Measurements from ENCODE around the gene PLAC1. TPM values are rescaled to one million over a fixed set of nuclear protein-coding genes. Genes with fewer than 3 reads are reported as not detected.

Gene PLAC1
- total RNA-seq, 1 donor = not detected

- H3K27me3 ChIP-seq (ENCODE audit: insufficient read depth, low read length) = no peaks in the 10 kb centered on the region
- H3K4me3 ChIP-seq (ENCODE audit: low read length) = no peak overlapping the region
- no peaks in the 10 kb centered on the region for H3K9me3 ChIP-seq (ENCODE audit: low read depth, low read length)
These were observed 7.6 kb downstream of the PLAC1 start for GRCh38 chrX:134650701-134651100.

GRCh38 chrX:134649770-134650169, 8.5 kb downstream of the PLAC1 start:
- H3K9me3 ChIP-seq (ENCODE audit: low read depth, low read length) = no peaks in the 10 kb centered on the region
- no peak overlapping the region for H3K4me3 ChIP-seq (ENCODE audit: low read length)
- H3K4me1 ChIP-seq (ENCODE audit: insufficient read depth, low read length) = no peaks in the 10 kb centered on the region
- H3K27me3 ChIP-seq (ENCODE audit: insufficient read depth, low read length) = no peaks in the 10 kb centered on the region

More at GRCh38 chrX:134650701-134651100, 7.6 kb downstream of the PLAC1 start:
- no peaks in the 10 kb centered on the region for H3K4me1 ChIP-seq (ENCODE audit: insufficient read depth, low read length)

GRCh38 chrX:134647477-134647877, 10.8 kb downstream of the PLAC1 start:
- Histone ChIP-seq H3K4me3 (ENCODE audit: low read length) (no peak overlapping the region), H3K9me3 (ENCODE audit: low read depth, low read length) (no peaks in the 10 kb centered on the region), H3K27me3 (ENCODE audit: insufficient read depth, low read length) (no peaks in the 10 kb centered on the region), H3K4me1 (ENCODE audit: insufficient read depth, low read length) (no peaks in the 10 kb centered on the region)

- Histone ChIP-seq H3K9me3 (ENCODE audit: low read depth, low read length) (no peaks in the 10 kb centered on the region), H3K27me3 (ENCODE audit: insufficient read depth, low read length) (no peaks in the 10 kb centered on the region), H3K4me1 (ENCODE audit: insufficient read depth, low read length) (no peaks in the 10 kb centered on the region), H3K4me3 (ENCODE audit: low read length) (no peak overlapping the region)
These were observed 11.6 kb downstream of the PLAC1 start for GRCh38 chrX:134646691-134647090.

GRCh38 chrX:134645936-134646543, 12.2 kb downstream of the PLAC1 start:
- no peak overlapping the region for H3K4me3 ChIP-seq (ENCODE audit: low read length)
- H3K27me3 ChIP-seq (ENCODE audit: insufficient read depth, low read length) = no peaks in the 10 kb centered on the region
- no peaks in the 10 kb centered on the region for H3K9me3 ChIP-seq (ENCODE audit: low read depth, low read length)
- H3K4me1 ChIP-seq (ENCODE audit: insufficient read depth, low read length) = no peaks in the 10 kb centered on the region

- no peaks in the 10 kb centered on the region for H3K9me3 ChIP-seq (ENCODE audit: low read depth, low read length)
- no peak overlapping the region for H3K4me3 ChIP-seq (ENCODE audit: low read length)
- H3K27me3 ChIP-seq (ENCODE audit: insufficient read depth, low read length) = no peaks in the 10 kb centered on the region
- no peaks in the 10 kb centered on the region for H3K4me1 ChIP-seq (ENCODE audit: insufficient read depth, low read length)
These were observed 15.9 kb downstream of the PLAC1 start for GRCh38 chrX:134642386-134642785.

GRCh38 chrX:134641346-134641745, 16.9 kb downstream of the PLAC1 start:
- H3K27me3 ChIP-seq (ENCODE audit: insufficient read depth, low read length) = no peaks in the 10 kb centered on the region
- no peak overlapping the region for H3K4me3 ChIP-seq (ENCODE audit: low read length)
- H3K9me3 ChIP-seq (ENCODE audit: low read depth, low read length) = no peaks in the 10 kb centered on the region
- H3K4me1 ChIP-seq (ENCODE audit: insufficient read depth, low read length) = no peaks in the 10 kb centered on the region

- H3K9me3 ChIP-seq (ENCODE audit: low read depth, low read length) = no peaks in the 10 kb centered on the region
- no peaks in the 10 kb centered on the region for H3K27me3 ChIP-seq (ENCODE audit: insufficient read depth, low read length)
- no peaks in the 10 kb centered on the region for H3K4me1 ChIP-seq (ENCODE audit: insufficient read depth, low read length)
- H3K4me3 ChIP-seq (ENCODE audit: low read length) = no peak overlapping the region
These were observed 17.4 kb downstream of the PLAC1 start for GRCh38 chrX:134640914-134641313.

GRCh38 chrX:134636851-134637250, 21.4 kb downstream of the PLAC1 start:
- no peaks in the 10 kb centered on the region for H3K9me3 ChIP-seq (ENCODE audit: low read depth, low read length)
- H3K4me1 ChIP-seq (ENCODE audit: insufficient read depth, low read length) = no peaks in the 10 kb centered on the region
- no peak overlapping the region for H3K4me3 ChIP-seq (ENCODE audit: low read length)
- no peaks in the 10 kb centered on the region for H3K27me3 ChIP-seq (ENCODE audit: insufficient read depth, low read length)

GRCh38 chrX:134634691-134635090, 23.6 kb downstream of the PLAC1 start:
- H3K4me1 ChIP-seq (ENCODE audit: insufficient read depth, low read length) = no peaks in the 10 kb centered on the region
- no peaks in the 10 kb centered on the region for H3K9me3 ChIP-seq (ENCODE audit: low read depth, low read length)
- H3K4me3 ChIP-seq (ENCODE audit: low read length) = no peak overlapping the region
- no peaks in the 10 kb centered on the region for H3K27me3 ChIP-seq (ENCODE audit: insufficient read depth, low read length)

- no peaks in the 10 kb centered on the region for H3K4me1 ChIP-seq (ENCODE audit: insufficient read depth, low read length)
- no peaks in the 10 kb centered on the region for H3K27me3 ChIP-seq (ENCODE audit: insufficient read depth, low read length)
- no peaks in the 10 kb centered on the region for H3K9me3 ChIP-seq (ENCODE audit: low read depth, low read length)
- no peak overlapping the region for H3K4me3 ChIP-seq (ENCODE audit: low read length)
These were observed 24.4 kb downstream of the PLAC1 start for GRCh38 chrX:134633832-134634231.

- no peaks in the 10 kb centered on the region for H3K4me1 ChIP-seq (ENCODE audit: insufficient read depth, low read length)
These were observed 24.9 kb downstream of the PLAC1 start for GRCh38 chrX:134633394-134633793.

GRCh38 chrX:134632355-134632754, 25.9 kb downstream of the PLAC1 start:
- Histone ChIP-seq H3K9me3 (ENCODE audit: low read depth, low read length) (no peaks in the 10 kb centered on the region), H3K27me3 (ENCODE audit: insufficient read depth, low read length) (no peaks in the 10 kb centered on the region), H3K4me1 (ENCODE audit: insufficient read depth, low read length) (no peaks in the 10 kb centered on the region), H3K4me3 (ENCODE audit: low read length) (no peak overlapping the region)

More at GRCh38 chrX:134633394-134633793, 24.9 kb downstream of the PLAC1 start:
- Histone ChIP-seq H3K4me3 (ENCODE audit: low read length) (no peak overlapping the region), H3K27me3 (ENCODE audit: insufficient read depth, low read length) (no peaks in the 10 kb centered on the region), H3K9me3 (ENCODE audit: low read depth, low read length) (no peaks in the 10 kb centered on the region)

GRCh38 chrX:134631426-134632346, 26.6 kb downstream of the PLAC1 start:
- no peak overlapping the region for H3K4me3 ChIP-seq (ENCODE audit: low read length)
- H3K27me3 ChIP-seq (ENCODE audit: insufficient read depth, low read length) = no peaks in the 10 kb centered on the region
- no peaks in the 10 kb centered on the region for H3K4me1 ChIP-seq (ENCODE audit: insufficient read depth, low read length)
- no peaks in the 10 kb centered on the region for H3K9me3 ChIP-seq (ENCODE audit: low read depth, low read length)

- no peaks in the 10 kb centered on the region for H3K4me1 ChIP-seq (ENCODE audit: insufficient read depth, low read length)
- H3K4me3 ChIP-seq (ENCODE audit: low read length) = no peak overlapping the region
- no peaks in the 10 kb centered on the region for H3K9me3 ChIP-seq (ENCODE audit: low read depth, low read length)
- no peaks in the 10 kb centered on the region for H3K27me3 ChIP-seq (ENCODE audit: insufficient read depth, low read length)
These were observed 29.6 kb downstream of the PLAC1 start for GRCh38 chrX:134628663-134629062.
